Bronchial epithelial cell (primary cell): ENCODE data around the gene NPPB. TPM values are rescaled to one million over a fixed set of nuclear protein-coding genes. Genes with fewer than 3 reads are reported as not detected.

Experiments
- DNase-seq: peaks from one replicate; pipeline ENCODE4 v3.0.0-alpha.2; 2010; ENCODE audit warnings: low read depth
- FAIRE-seq: peaks from 2 replicates; lab custom pipeline; 2011; peaks lifted over from hg19 to GRCh38; lab: Jason Lieb, UNC
- H3K27me3 ChIP-seq: 2 replicates; pipeline ENCODE4 v1.5.1; 2011; ENCODE audit warnings: low read length; ENCODE audit not compliant: control insufficient read depth, insufficient read depth
- H3K36me3 ChIP-seq: 2 replicates; pipeline ENCODE4 v1.5.1; 2011; ENCODE audit warnings: low read length; ENCODE audit not compliant: control insufficient read depth, insufficient read depth
- H3K4me3 ChIP-seq: 2 replicates; pipeline ENCODE4 v1.5.1; 2011; ENCODE audit warnings: mild to moderate bottlenecking, low read depth, low read length, control low read depth
- total RNA-seq: library from RNA; depleted of rRNA; stranded (reverse); fragments of >200 nt; gene quantifications from 2 replicates; pipeline ENCODE4 v1.2.1, GENCODE V29; 2014
- TF ChIP-seq, protein P1 (sequence below): IDR thresholded peaks from 2 replicates; pipeline ENCODE4 v1.5.1; 2011; ENCODE audit warnings: mild to moderate bottlenecking, moderate library complexity, low read length, control low read depth, inconsistent platforms; ENCODE audit not compliant: insufficient read depth, severe bottlenecking

NPPB gene
- total RNA-seq, 1 donor from 2014 or later, result not detected

DNA sequence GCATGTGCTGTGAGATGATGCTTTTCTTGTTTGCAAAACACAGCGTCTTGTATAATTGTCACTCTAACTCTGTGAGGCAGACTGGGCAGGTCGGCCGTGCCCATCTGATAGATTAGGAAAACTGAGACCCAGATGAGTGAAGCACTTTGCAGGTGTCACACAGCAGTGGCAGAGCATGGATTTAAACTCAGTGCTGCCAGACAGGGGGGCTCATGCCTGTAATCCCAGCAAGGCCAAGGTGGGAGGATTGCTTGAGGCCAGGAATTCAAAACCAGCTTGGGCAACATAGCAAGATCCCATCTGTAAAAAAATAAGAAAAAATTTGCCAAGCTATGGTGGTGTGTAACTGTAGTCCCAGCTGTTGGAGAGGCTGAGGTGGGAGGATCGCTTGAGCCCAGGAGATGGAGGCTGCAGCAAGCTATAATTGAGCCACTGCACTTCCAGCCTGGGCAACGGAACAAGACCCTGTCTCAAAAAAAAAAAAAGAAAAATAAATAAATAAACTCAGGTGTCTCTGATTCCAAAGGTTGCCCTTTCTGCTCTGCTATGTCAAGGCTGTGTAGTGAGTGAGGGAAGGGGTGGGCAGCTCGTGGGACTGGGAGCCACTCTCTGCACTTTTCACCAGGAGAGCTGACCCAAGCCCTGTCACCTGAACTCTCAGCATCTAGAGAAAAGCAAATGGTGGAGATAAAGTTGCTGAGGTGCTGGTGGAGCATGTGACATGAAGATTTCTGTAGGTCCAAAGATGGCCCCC is 32.9 kb upstream of the NPPB start:
- peaks cover 9% of the 10 kb centered on the region for H3K27me3 ChIP-seq
- DNase-seq (no peak), FAIRE-seq (no peak)
- TF ChIP-seq, protein P1, sequence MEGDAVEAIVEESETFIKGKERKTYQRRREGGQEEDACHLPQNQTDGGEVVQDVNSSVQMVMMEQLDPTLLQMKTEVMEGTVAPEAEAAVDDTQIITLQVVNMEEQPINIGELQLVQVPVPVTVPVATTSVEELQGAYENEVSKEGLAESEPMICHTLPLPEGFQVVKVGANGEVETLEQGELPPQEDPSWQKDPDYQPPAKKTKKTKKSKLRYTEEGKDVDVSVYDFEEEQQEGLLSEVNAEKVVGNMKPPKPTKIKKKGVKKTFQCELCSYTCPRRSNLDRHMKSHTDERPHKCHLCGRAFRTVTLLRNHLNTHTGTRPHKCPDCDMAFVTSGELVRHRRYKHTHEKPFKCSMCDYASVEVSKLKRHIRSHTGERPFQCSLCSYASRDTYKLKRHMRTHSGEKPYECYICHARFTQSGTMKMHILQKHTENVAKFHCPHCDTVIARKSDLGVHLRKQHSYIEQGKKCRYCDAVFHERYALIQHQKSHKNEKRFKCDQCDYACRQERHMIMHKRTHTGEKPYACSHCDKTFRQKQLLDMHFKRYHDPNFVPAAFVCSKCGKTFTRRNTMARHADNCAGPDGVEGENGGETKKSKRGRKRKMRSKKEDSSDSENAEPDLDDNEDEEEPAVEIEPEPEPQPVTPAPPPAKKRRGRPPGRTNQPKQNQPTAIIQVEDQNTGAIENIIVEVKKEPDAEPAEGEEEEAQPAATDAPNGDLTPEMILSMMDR, result no peak
- no peaks in the 10 kb centered on the region for H3K36me3 ChIP-seq
- no peak overlapping the region for H3K4me3 ChIP-seq

DNA sequence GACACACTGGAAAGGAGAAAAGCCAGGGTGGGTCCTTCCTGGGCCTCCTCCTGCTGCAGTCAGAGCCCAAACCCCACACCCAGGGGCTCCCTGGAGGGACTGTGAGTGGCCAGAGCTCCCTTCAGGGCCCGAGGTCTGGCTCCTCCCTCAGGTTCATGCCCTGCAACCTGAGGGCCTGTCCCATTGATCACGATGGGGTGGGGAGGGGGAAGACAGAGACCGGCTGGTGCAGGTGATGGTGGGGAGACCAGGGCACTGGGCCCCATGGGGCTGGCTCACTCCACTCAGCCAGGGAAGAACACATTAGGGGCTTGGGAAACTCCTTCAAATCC is 30.1 kb upstream of the NPPB start:
- FAIRE-seq, result no peak
- no peak overlapping the region for H3K4me3 ChIP-seq
- H3K36me3 ChIP-seq, result no peaks in the 10 kb centered on the region
- no peak for DNase-seq
- peaks cover 9% of the 10 kb centered on the region for H3K27me3 ChIP-seq
- TF ChIP-seq, protein P1, result no peak

DNA sequence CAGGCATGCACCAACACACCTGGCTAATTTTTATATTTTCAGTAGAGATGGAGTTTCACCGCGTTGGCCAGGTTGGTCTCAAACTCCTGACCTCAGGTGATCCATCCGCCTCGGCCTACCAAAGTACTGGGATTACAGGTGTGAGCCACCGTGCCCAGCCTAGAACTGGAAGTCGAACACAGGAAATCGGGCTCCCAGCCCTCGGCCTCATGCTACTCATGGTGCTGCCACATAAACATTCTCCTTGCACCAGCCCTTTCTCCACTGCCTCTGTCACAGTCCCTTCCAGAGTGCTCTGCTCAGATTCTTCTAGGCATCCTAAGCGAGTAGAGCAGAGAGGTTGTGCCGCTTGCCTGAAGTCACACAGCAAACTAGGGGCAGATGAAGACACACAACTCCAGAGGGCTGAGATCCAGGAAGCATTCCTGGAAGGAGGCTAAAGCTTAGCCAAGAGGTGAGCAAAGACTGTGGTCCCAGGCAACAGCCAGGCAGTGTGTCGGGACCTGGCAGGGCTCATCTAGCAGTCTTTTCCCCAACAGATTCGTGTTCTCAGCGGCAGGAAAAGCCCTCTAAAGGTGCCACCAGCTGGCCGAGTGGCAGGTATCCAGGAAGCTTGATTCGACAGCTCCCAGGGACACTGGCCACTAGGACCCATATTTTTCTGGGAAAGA is 29.6 kb upstream of the NPPB start:
- peaks cover 9% of the 10 kb centered on the region for H3K27me3 ChIP-seq
- H3K4me3 ChIP-seq, result no peak overlapping the region
- FAIRE-seq, result no peak
- TF ChIP-seq, protein P1, result no peak
- no peak for DNase-seq
- H3K36me3 ChIP-seq, result no peaks in the 10 kb centered on the region

DNA sequence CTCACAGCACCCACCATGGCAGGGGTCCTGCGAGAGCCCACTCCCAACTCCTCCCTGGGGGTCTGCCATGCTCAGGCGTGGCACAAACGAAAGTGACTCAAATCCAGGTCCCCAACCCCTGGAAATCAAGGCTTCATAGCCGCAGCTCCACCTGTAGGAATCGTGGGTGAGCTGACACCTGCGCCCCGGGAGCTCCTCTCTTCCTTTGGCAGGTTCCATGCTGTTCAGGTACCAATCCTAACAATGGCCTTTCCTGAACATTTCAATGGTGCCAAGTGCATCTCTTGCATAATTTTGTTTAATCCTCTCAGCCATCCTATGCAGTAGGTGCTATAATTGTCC is 28.9 kb upstream of the NPPB start:
- peaks cover 9% of the 10 kb centered on the region for H3K27me3 ChIP-seq
- H3K36me3 ChIP-seq, result no peaks in the 10 kb centered on the region
- H3K4me3 ChIP-seq, result no peak overlapping the region
- FAIRE-seq (no peak), DNase-seq (no peak)
- TF ChIP-seq, protein P1, result no peak

DNA sequence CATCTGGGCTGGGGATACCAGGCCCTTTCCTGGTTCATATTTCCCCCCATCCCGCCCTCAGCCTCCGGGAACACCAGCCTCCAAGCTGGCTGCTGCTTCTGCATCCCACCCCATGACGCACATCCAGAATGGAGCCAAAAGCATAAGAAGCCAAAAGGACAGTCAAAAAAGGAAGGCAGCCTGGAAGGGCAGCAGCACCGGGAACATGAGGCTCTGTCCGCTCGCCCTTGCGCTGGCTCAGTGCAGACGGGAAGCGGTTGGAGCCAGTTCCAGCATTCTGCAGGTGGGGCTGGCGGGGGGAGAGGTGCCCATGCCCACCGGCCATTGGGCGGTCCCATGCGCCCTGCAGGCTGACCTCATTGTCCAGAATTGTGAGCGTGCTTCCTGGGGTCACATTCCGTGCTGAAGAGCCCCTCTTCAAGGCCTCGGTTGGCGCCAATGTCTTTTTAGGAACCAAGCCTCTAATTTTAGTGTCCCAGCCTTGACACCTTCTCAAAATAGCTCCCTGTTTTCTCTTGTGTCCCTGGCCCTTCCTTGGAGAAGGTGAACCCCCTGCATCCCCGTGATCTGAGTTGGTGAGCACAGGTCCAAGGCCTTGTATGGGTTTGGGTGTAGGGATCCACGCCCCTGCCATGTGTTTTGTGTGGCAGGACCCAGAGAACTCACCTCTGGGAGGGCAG is 28.4 kb upstream of the NPPB start:
- H3K4me3 ChIP-seq, result no peak overlapping the region
- TF ChIP-seq, protein P1, result no peak
- H3K27me3 ChIP-seq, result peaks cover 6% of the 10 kb centered on the region
- no peaks in the 10 kb centered on the region for H3K36me3 ChIP-seq
- FAIRE-seq (no peak), DNase-seq (no peak)
